Activated T-cell treated with anti-CD3 and anti-CD28 coated beads, Interleukin-2, amount 50 U/mL, for 72 hours (primary cell): ENCODE data around the gene CD200. TPM values are rescaled to one million over a fixed set of nuclear protein-coding genes. Genes with fewer than 3 reads are reported as not detected.

Experiments
- ATAC-seq, 2 donors: fragments of 150-1000 bp; cut with Tn5 transposase; replicated peaks in 1 of 2; 2 replicates each; pipeline ENCODE4 v1.10.0; 2021; ENCODE audit warnings: moderate library complexity in 2 of 2, mild to moderate bottlenecking in 1 of 2
- DNase-seq, 2 donors: peaks; one replicate each; pipeline ENCODE4 v3.0.0; 2021 to 2022; ENCODE audit warnings: mixed read lengths in 1 of 2
- H3K27ac Mint-ChIP-seq: one replicate; pipeline ENCODE4 v1.8.0; 2022; ENCODE audit warnings: mild to moderate bottlenecking, moderate library complexity, mixed read lengths
- H3K27me3 Mint-ChIP-seq: one replicate; pipeline ENCODE4 v1.8.0; 2022; ENCODE audit warnings: low read depth, mixed read lengths
- H3K36me3 Mint-ChIP-seq, 2 donors: one replicate each; pipeline ENCODE4 v1.8.0; 2022; ENCODE audit warnings: mixed read lengths in 2 of 2, mild to moderate bottlenecking in 1 of 2; ENCODE audit not compliant: insufficient read depth in 2 of 2
- H3K4me1 Mint-ChIP-seq: one replicate; pipeline ENCODE4 v1.8.0; 2022; ENCODE audit warnings: low read depth, mixed read lengths
- H3K4me3 Mint-ChIP-seq, 2 donors: one replicate each; pipeline ENCODE4 v1.8.0; 2022; ENCODE audit warnings: mild to moderate bottlenecking in 2 of 2, mixed read lengths in 2 of 2, moderate library complexity in 2 of 2
- H3K9me3 Mint-ChIP-seq, 2 donors: one replicate each; pipeline ENCODE4 v1.8.0; 2022; ENCODE audit warnings: mixed read lengths in 2 of 2
- total RNA-seq, 2 donors: library from RNA; stranded (reverse); gene quantifications; one replicate each; pipeline ENCODE4 v1.2.3, GENCODE V29; 2022

CD200 gene
- 10 to 100 TPM; 23.5 to 27.4 TPM for total RNA-seq

GRCh38 chr3:112333002-112333380 lies at the start of gene CD200:
Gene CD200 (plus strand): TSS chr3:112333156. CDS start chr3:112333213, 57 bp downstream.
- Mint-ChIP-seq H3K27me3 (no peaks in the 10 kb centered on the region), H3K4me3 (peak within 1 kb of the TSS; percentile 86 to 94), H3K9me3 (no peaks in the 10 kb centered on the region), H3K4me1 (peaks cover 52% of the 10 kb centered on the region), H3K36me3 (peaks cover 0 to 3% of the 10 kb centered on the region in 2 donors), H3K27ac (peak within 1 kb of the TSS; percentile 96)
- peak; percentile 79 to 87 for ATAC-seq
- DNase-seq = peak; percentile 70 to 73

- H3K9me3 Mint-ChIP-seq = no peaks in the 10 kb centered on the region
- no peak for DNase-seq
- peaks cover 7% of the 10 kb centered on the region for H3K4me1 Mint-ChIP-seq
- no peaks in the 10 kb centered on the region for H3K27me3 Mint-ChIP-seq
- ATAC-seq = no peak
- H3K36me3 Mint-ChIP-seq = no peaks in the 10 kb centered on the region
- no peak overlapping the region for H3K27ac Mint-ChIP-seq
- H3K4me3 Mint-ChIP-seq = no peak overlapping the region
These were observed 43.9 kb upstream of the CD200 start for GRCh38 chr3:112289011-112289410.

- peak; percentile 58 to 79 for ATAC-seq
These were observed 39.3 kb upstream of the CD200 start, which contains the start of gene SLC9C1 for GRCh38 chr3:112293368-112294321. Gene SLC9C1 (minus strand): TSS chr3:112294216. CDS start chr3:112286791, 7,425 bp downstream.

GRCh38 chr3:112297714-112298113 lies 35.2 kb upstream of the CD200 start:
- H3K36me3 Mint-ChIP-seq = no peaks in the 10 kb centered on the region
- H3K27me3 Mint-ChIP-seq = no peaks in the 10 kb centered on the region
- peak overlapping the region; percentile 10 to 67 for H3K4me3 Mint-ChIP-seq
- peaks cover 27% of the 10 kb centered on the region for H3K4me1 Mint-ChIP-seq
- no peak for DNase-seq
- no peaks in the 10 kb centered on the region for H3K9me3 Mint-ChIP-seq
- no peak overlapping the region for H3K27ac Mint-ChIP-seq
- ATAC-seq = no peak

More at GRCh38 chr3:112293368-112294321, 39.3 kb upstream of the CD200 start, which contains the start of gene SLC9C1:
- Mint-ChIP-seq H3K4me1 (peaks cover 26% of the 10 kb centered on the region), H3K27me3 (no peaks in the 10 kb centered on the region), H3K36me3 (no peaks in the 10 kb centered on the region), H3K4me3 (peak within 1 kb of the TSS; percentile 12 to 56), H3K27ac (no peak within 1 kb of the TSS), H3K9me3 (no peaks in the 10 kb centered on the region)
- DNase-seq = peak; percentile 28 to 29

GRCh38 chr3:112298781-112299180 lies 34.2 kb upstream of the CD200 start:
- no peak overlapping the region for H3K27ac Mint-ChIP-seq
- peaks cover 22% of the 10 kb centered on the region for H3K4me1 Mint-ChIP-seq

GRCh38 chr3:112302150-112302830 lies 30.7 kb upstream of the CD200 start:
- Mint-ChIP-seq H3K9me3 (no peaks in the 10 kb centered on the region), H3K27ac (no peak overlapping the region), H3K4me1 (peaks cover 15% of the 10 kb centered on the region), H3K27me3 (no peaks in the 10 kb centered on the region), H3K36me3 (no peaks in the 10 kb centered on the region), H3K4me3 (no peak overlapping the region)
- DNase-seq (no peak), ATAC-seq (no peak)

More at GRCh38 chr3:112298781-112299180, 34.2 kb upstream of the CD200 start:
- H3K27me3 Mint-ChIP-seq = no peaks in the 10 kb centered on the region
- H3K9me3 Mint-ChIP-seq = no peaks in the 10 kb centered on the region
- DNase-seq (no peak), ATAC-seq (no peak)
- H3K36me3 Mint-ChIP-seq = no peaks in the 10 kb centered on the region
- no peak overlapping the region for H3K4me3 Mint-ChIP-seq

GRCh38 chr3:112302881-112303763 lies 29.8 kb upstream of the CD200 start:
- H3K9me3 Mint-ChIP-seq = no peaks in the 10 kb centered on the region
- H3K36me3 Mint-ChIP-seq = no peaks in the 10 kb centered on the region
- DNase-seq (peak in 1 of 2 donors; percentile 7), ATAC-seq (peak; percentile 53 to 69)
- no peak overlapping the region for H3K4me3 Mint-ChIP-seq
- no peak overlapping the region for H3K27ac Mint-ChIP-seq
- peaks cover 7% of the 10 kb centered on the region for H3K4me1 Mint-ChIP-seq
- no peaks in the 10 kb centered on the region for H3K27me3 Mint-ChIP-seq

- Mint-ChIP-seq H3K4me1 (no peaks in the 10 kb centered on the region), H3K27ac (no peak overlapping the region), H3K36me3 (no peaks in the 10 kb centered on the region), H3K27me3 (no peaks in the 10 kb centered on the region), H3K9me3 (no peaks in the 10 kb centered on the region), H3K4me3 (no peak overlapping the region)
- ATAC-seq (peak; percentile 46 to 60), DNase-seq (peak in 1 of 2 donors; percentile 19)
These were observed 29.1 kb upstream of the CD200 start for GRCh38 chr3:112303764-112304325.

- no peaks in the 10 kb centered on the region for H3K9me3 Mint-ChIP-seq
- no peak for DNase-seq
- H3K27me3 Mint-ChIP-seq = no peaks in the 10 kb centered on the region
- ATAC-seq = no peak
- no peak overlapping the region for H3K27ac Mint-ChIP-seq
- no peaks in the 10 kb centered on the region for H3K36me3 Mint-ChIP-seq
- no peaks in the 10 kb centered on the region for H3K4me1 Mint-ChIP-seq
- no peak overlapping the region for H3K4me3 Mint-ChIP-seq
These were observed 28.3 kb upstream of the CD200 start for GRCh38 chr3:112304611-112305010.

- no peak overlapping the region for H3K4me3 Mint-ChIP-seq
- no peak for ATAC-seq
- no peak for DNase-seq
- H3K9me3 Mint-ChIP-seq = no peaks in the 10 kb centered on the region
- no peak overlapping the region for H3K27ac Mint-ChIP-seq
- no peaks in the 10 kb centered on the region for H3K27me3 Mint-ChIP-seq
- no peaks in the 10 kb centered on the region for H3K36me3 Mint-ChIP-seq
- no peaks in the 10 kb centered on the region for H3K4me1 Mint-ChIP-seq
These were observed 26.1 kb upstream of the CD200 start for GRCh38 chr3:112306825-112307224.

- Mint-ChIP-seq H3K4me3 (no peak overlapping the region), H3K4me1 (no peaks in the 10 kb centered on the region), H3K9me3 (no peaks in the 10 kb centered on the region), H3K27ac (no peak overlapping the region), H3K36me3 (no peaks in the 10 kb centered on the region), H3K27me3 (no peaks in the 10 kb centered on the region)
- DNase-seq (no peak), ATAC-seq (no peak)
These were observed 25.4 kb upstream of the CD200 start for GRCh38 chr3:112307557-112307956.

GRCh38 chr3:112308151-112308911 lies 24.6 kb upstream of the CD200 start:
- H3K4me3 Mint-ChIP-seq = no peak overlapping the region
- ATAC-seq (no peak), DNase-seq (no peak)
- H3K9me3 Mint-ChIP-seq = no peaks in the 10 kb centered on the region
- no peaks in the 10 kb centered on the region for H3K27me3 Mint-ChIP-seq
- H3K4me1 Mint-ChIP-seq = no peaks in the 10 kb centered on the region
- no peak overlapping the region for H3K27ac Mint-ChIP-seq
- H3K36me3 Mint-ChIP-seq = no peaks in the 10 kb centered on the region
